HepG2 (cell line): Measurements from ENCODE around the gene CEACAM18. TPM values are rescaled to one million over a fixed set of nuclear protein-coding genes. Genes with fewer than 3 reads are reported as not detected.

Experiments
- ATAC-seq: fragments of 200-7000 bp; cut with Tn5 transposase; 3 replicates; pipeline ENCODE4 v1.9.1; 2020; ENCODE audit warnings: mild to moderate bottlenecking, moderate library complexity
- BruUV-seq: library from RNA; stranded (reverse); fragments of 400-500 nt; replicated peaks from 2 replicates; lab custom pipeline; 2021; lab: Mats Ljungman, UMichigan
- CTCF ChIA-PET: fragments of 300-600 bp; formaldehyde crosslinking; extraction: SDS; loops from one replicate; lab custom pipeline; 2021; ENCODE audit warnings: low total read pairs, inconsistent platforms, low intra/inter-chr PET ratio; lab: Yijun Ruan, JAX
- POLR2A ChIA-PET: fragments of 350-600 bp; sonication (Branson Sonifier 250); formaldehyde crosslinking; loops from one replicate; lab custom pipeline; 2020; ENCODE audit warnings: antibody characterized with exemption, inconsistent platforms; lab: Yijun Ruan, JAX
- DNase-seq: peaks from one replicate; pipeline ENCODE4 v3.0.0-alpha.2; 2015; ENCODE audit warnings: low spot score
- FAIRE-seq: peaks from 3 replicates; lab custom pipeline; 2011; peaks lifted over from hg19 to GRCh38; lab: Jason Lieb, UNC
- H2AFZ ChIP-seq: one replicate; pipeline ENCODE4 v1.6.1; 2011; ENCODE audit warnings: low read length, inconsistent platforms
- H3K27ac ChIP-seq: fragments of 300-600 bp; 3 replicates; pipeline ENCODE4 v1.8.0; 2011; ENCODE audit warnings: mixed run types, mild to moderate bottlenecking, mixed read lengths, low read length, inconsistent platforms; ENCODE audit not compliant: insufficient read depth; ENCODE audit errors: extremely low read length
- H3K27me3 ChIP-seq, 2 experiments: fragments of 200-600 bp in 1 of 2; 2 replicates in 1 of 2; 3 replicates in 1 of 2; pipeline versions ENCODE4 v1.6.0 to v1.8.0; 2011; ENCODE audit warnings: low read length in 2 of 2, mild to moderate bottlenecking in 2 of 2, moderate library complexity in 2 of 2, inconsistent platforms in 1 of 2; ENCODE audit not compliant: insufficient read depth in 2 of 2, control insufficient read depth in 1 of 2
- H3K36me3 ChIP-seq, 2 experiments: fragments of 200-600 bp in 1 of 2; replicated peaks in 1 of 2; 2 replicates in 1 of 2; 3 replicates in 1 of 2; pipeline versions ENCODE4 v1.5.1 to v1.8.0; 2011; ENCODE audit warnings: low read length in 2 of 2, inconsistent platforms in 1 of 2; ENCODE audit not compliant: insufficient read depth in 2 of 2, control insufficient read depth in 1 of 2
- H3K4me1 ChIP-seq: 2 replicates; pipeline ENCODE4 v1.5.1; 2012; ENCODE audit warnings: low read length, inconsistent platforms; ENCODE audit not compliant: insufficient read depth
- H3K4me2 ChIP-seq: 2 replicates; pipeline ENCODE4 v1.6.0; 2011; ENCODE audit warnings: low read depth, low read length, inconsistent platforms
- H3K4me3 ChIP-seq, 3 experiments: fragments of 200-600 bp in 1 of 3; sonication (generic), shearing (Covaris generic) in 1 of 3; replicated peaks in 1 of 3; 2 replicates each; pipeline ENCODE4 v1.5.1; 2011 to 2016; ENCODE audit warnings: low read length in 3 of 3, inconsistent platforms in 2 of 3, low read depth in 2 of 3, mild to moderate bottlenecking in 2 of 3, control low read depth in 1 of 3, mixed read lengths in 1 of 3; ENCODE audit not compliant: insufficient read depth in 1 of 3
- H3K79me2 ChIP-seq: one replicate; pipeline ENCODE4 v1.6.1; 2011; ENCODE audit warnings: low read length, inconsistent platforms; ENCODE audit not compliant: insufficient read depth
- H3K9ac ChIP-seq: 2 replicates; pipeline ENCODE4 v1.6.0; 2011; ENCODE audit warnings: mild to moderate bottlenecking, low read depth, low read length, inconsistent platforms; ENCODE audit not compliant: insufficient read depth
- H3K9me3 ChIP-seq: 2 replicates; pipeline ENCODE4 v1.5.1; 2012; ENCODE audit warnings: mild to moderate bottlenecking, low read length
- H4K20me1 ChIP-seq: 2 replicates; pipeline ENCODE4 v1.6.0; 2011; ENCODE audit warnings: inconsistent platforms, mild to moderate bottlenecking, low read length, moderate library complexity; ENCODE audit not compliant: insufficient read depth
- CTCF ChIP-seq: sonication (generic); formaldehyde crosslinking; IDR thresholded peaks from 2 replicates; pipeline ENCODE4 v1.5.0; 2020; ENCODE audit warnings: mild to moderate bottlenecking, missing genetic modification reagents, moderate library complexity
- HES4 ChIP-seq: sonication (generic); formaldehyde crosslinking; IDR thresholded peaks from 2 replicates; pipeline ENCODE4 v1.9.0; 2021; ENCODE audit warnings: mild to moderate bottlenecking, missing genetic modification reagents, borderline replicate concordance
- MAX ChIP-seq: IDR thresholded peaks from 2 replicates; pipeline ENCODE4 v1.6.1; 2012; ENCODE audit warnings: inconsistent platforms
- RAD21 ChIP-seq: fragments of 450-650 bp; formaldehyde crosslinking; IDR thresholded peaks from 2 replicates; pipeline ENCODE4 v1.5.0; 2020; ENCODE audit warnings: mild to moderate bottlenecking
- RFX1 ChIP-seq: fragments of 450-650 bp; IDR thresholded peaks from 2 replicates; pipeline ENCODE4 v1.6.1; 2017
- SMYD3 ChIP-seq: sonication (generic); formaldehyde crosslinking; IDR thresholded peaks from 2 replicates; pipeline ENCODE4 v1.8.1; 2023; ENCODE audit warnings: mild to moderate bottlenecking, missing genetic modification reagents
- WGBS: methylation state at CpG from one replicate; pipeline ENCODE4 v1.1.6; 2017; ENCODE audit warnings: low lambda C conversion rate; 5-methylcytosine and 5-hydroxymethylcytosine counted together
- in situ Hi-C: cut with HindIII; loops from 2 replicates; pipeline ENCODE4 v1.10.0; 2017; ENCODE audit warnings: low pct_unique_long_range_greater_than_20kb; ENCODE audit not compliant: extremely low pct_ligation_motif_present
- intact Hi-C: fragments of 100-400 bp; cut with micrococcal nuclease; formaldehyde crosslinking; loops from one replicate; pipeline ENCODE4 v1.10.0; 2022; ENCODE audit not compliant: unreplicated experiment
- polyA plus RNA-seq, 8 experiments: library from polyadenylated mRNA; depleted of rRNA in 3 of 8; stranded (reverse) in 7 of 8; unstranded in 1 of 8; fragments of >200 nt; fragmentation: Illumina TruSeq in 4 of 8; extraction: Trizol in 4 of 8; gene quantifications; 2 replicates each; pipeline versions ENCODE4 v1.2.1 to v1.2.3, GENCODE V29; 2011 to 2016; ENCODE audit warnings: low read depth in 4 of 8, missing spikeins in 1 of 8, mixed read lengths in 1 of 8; ENCODE audit not compliant: insufficient read depth in 1 of 8
- total RNA-seq, 5 experiments: library from RNA; depleted of rRNA; stranded (reverse); fragments of >200 nt; fragmentation: Illumina TruSeq; extraction: Trizol; gene quantifications; 2 replicates each; pipeline ENCODE4 v1.2.3, GENCODE V29; 2016; ENCODE audit warnings: low read depth in 1 of 5

The CEACAM18 gene
- total and polyA plus RNA-seq, 2 of the 13 experiments (the other 11 are each of a cell fraction or from before 2014, with no cell fraction given): not detected

GRCh38 chr19:51509823-51510660, 31.7 kb downstream of the CEACAM18 start:
- Histone ChIP-seq H2AFZ (no peak overlapping the region), H3K4me3 (no peak overlapping the region), H3K27ac (no peak overlapping the region), H3K9me3 (no peaks in the 10 kb centered on the region), H3K4me2 (no peak overlapping the region), H3K9ac (no peak overlapping the region), H3K79me2 (no peaks in the 10 kb centered on the region), H3K36me3 (no peaks in the 10 kb centered on the region), H3K27me3 (no peaks in the 10 kb centered on the region; a peak in 1 of 5 replicates), H4K20me1 (no peaks in the 10 kb centered on the region), H3K4me1 (no peaks in the 10 kb centered on the region)
- WGBS: 0% methylated on average over 5 of the region's 7 CpGs
- no peak for TF ChIP-seq RAD21 (CRISPR knock-in tag)
- TF ChIP-seq SMYD3 (CRISPR knock-in tag): no peak
- TF ChIP-seq RFX1: no peak
- TF ChIP-seq MAX: no peak
- TF ChIP-seq HES4 (CRISPR knock-in tag): no peak
- intact Hi-C loops: no loop called here
- ChIA-PET POLR2A (no interaction called here), CTCF (no interaction called here)
- no peak for DNase-seq
- ATAC-seq: no peak
- no TSS peak for BruUV-seq
- in situ Hi-C loops: no loop called here
- FAIRE-seq: no peak

GRCh38 chr19:51511353-51511752, 33.0 kb downstream of the CEACAM18 start:
- no peaks in the 10 kb centered on the region for H3K4me1 ChIP-seq
- no TSS peak for BruUV-seq
- H3K36me3 ChIP-seq: no peaks in the 10 kb centered on the region
- ChIA-PET POLR2A (no interaction called here), CTCF (interaction anchor here (0.8 kb wide), 1 partner anchor 39 kb away, joined by 3 read pairs; no protein-coding TSS in a partner anchor)
- no peak for TF ChIP-seq MAX
- TF ChIP-seq CTCF: 0 out of 2 replicates have a peak, but pooled peaks have one; percentile 15
- no peak overlapping the region for H3K27ac ChIP-seq
- no peaks in the 10 kb centered on the region for H4K20me1 ChIP-seq
- peak; percentile 12 for DNase-seq
- no peak overlapping the region for H3K4me2 ChIP-seq
- WGBS: 1% methylated on average over 6 of the region's 6 CpGs
- intact Hi-C loops: no loop called here
- FAIRE-seq: no peak
- H3K27me3 ChIP-seq: no peaks in the 10 kb centered on the region; a peak in 1 of 5 replicates
- no peak overlapping the region for H2AFZ ChIP-seq
- in situ Hi-C loops: no loop called here
- ATAC-seq: no peak
- no peak overlapping the region for H3K9ac ChIP-seq
- no peaks in the 10 kb centered on the region for H3K9me3 ChIP-seq
- no peaks in the 10 kb centered on the region for H3K79me2 ChIP-seq
- no peak overlapping the region for H3K4me3 ChIP-seq
